Esophagus squamous epithelium (tissue), 4 donors: ENCODE measurements around the gene NT5DC1.

Experiments used
- POLR2A ChIP-seq, 4 donors: fragments of 450-650 bp; IDR thresholded peaks; one replicate each; pipeline ENCODE4 v1.6.1; 2017; ENCODE audit warnings: antibody characterized with exemption in 4 of 4, mild to moderate bottlenecking in 4 of 4, moderate library complexity in 3 of 4
- TF ChIP-seq, protein P1 (sequence below), 6 experiments: fragments of 450-650 bp in 4 of 6; fragments of 200-600 bp in 2 of 6; sonication (generic) in 2 of 6; IDR thresholded peaks; one replicate each; pipeline ENCODE4 v1.5.1; 2016 to 2019; ENCODE audit warnings: antibody characterized with exemption in 6 of 6, mild to moderate bottlenecking in 4 of 6, moderate library complexity in 4 of 6

GRCh38 chr6:116271149-116271708 is 170.6 kb downstream of the NT5DC1 start:
- TF ChIP-seq, protein P1, sequence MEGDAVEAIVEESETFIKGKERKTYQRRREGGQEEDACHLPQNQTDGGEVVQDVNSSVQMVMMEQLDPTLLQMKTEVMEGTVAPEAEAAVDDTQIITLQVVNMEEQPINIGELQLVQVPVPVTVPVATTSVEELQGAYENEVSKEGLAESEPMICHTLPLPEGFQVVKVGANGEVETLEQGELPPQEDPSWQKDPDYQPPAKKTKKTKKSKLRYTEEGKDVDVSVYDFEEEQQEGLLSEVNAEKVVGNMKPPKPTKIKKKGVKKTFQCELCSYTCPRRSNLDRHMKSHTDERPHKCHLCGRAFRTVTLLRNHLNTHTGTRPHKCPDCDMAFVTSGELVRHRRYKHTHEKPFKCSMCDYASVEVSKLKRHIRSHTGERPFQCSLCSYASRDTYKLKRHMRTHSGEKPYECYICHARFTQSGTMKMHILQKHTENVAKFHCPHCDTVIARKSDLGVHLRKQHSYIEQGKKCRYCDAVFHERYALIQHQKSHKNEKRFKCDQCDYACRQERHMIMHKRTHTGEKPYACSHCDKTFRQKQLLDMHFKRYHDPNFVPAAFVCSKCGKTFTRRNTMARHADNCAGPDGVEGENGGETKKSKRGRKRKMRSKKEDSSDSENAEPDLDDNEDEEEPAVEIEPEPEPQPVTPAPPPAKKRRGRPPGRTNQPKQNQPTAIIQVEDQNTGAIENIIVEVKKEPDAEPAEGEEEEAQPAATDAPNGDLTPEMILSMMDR (IDR thresholded peaks at IDR 0.05) = no peak
- no peak for TF ChIP-seq POLR2A (IDR thresholded peaks at IDR 0.05)
